22Rv1 (cell line): ENCODE results near the gene PRR20G.
"Not testable (repeated sequence)": the region's sequence is repeated elsewhere in the genome, so short reads cannot be mapped to it uniquely, and the experiment has no call there.

Experiments
- ZFX ChIP-seq: fragments of 450-650 bp; IDR thresholded peaks from 2 replicates; pipeline ENCODE4 v1.6.1; 2017; ENCODE audit warnings: antibody characterized with exemption, borderline replicate concordance
- TF ChIP-seq, protein P1 (sequence below): fragments of 450-650 bp; IDR thresholded peaks from 2 replicates; pipeline ENCODE4 v1.5.1; 2017; ENCODE audit warnings: mild to moderate bottlenecking

DNA sequence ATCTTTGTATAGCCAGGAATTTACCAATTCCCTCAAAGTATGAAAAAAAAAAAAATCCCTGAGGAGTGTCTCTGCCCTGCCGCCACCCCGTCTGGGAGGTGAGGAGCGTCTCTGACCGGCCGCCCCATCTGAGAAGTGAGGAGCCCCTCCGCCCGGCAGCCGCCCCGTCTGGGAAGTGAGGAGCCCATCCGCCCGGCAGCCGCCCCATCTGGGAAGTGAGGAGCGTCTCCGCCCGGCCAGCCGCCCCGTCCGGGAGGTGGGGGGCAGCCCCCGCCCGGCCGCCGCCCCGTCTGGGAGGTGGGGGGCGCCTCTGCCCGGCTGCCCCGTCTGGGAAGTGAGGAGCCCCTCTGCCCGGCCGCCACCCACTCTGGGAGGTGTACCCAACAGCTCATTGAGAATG, 21.0 kb upstream of the PRR20G start:
- TF ChIP-seq, protein P1, sequence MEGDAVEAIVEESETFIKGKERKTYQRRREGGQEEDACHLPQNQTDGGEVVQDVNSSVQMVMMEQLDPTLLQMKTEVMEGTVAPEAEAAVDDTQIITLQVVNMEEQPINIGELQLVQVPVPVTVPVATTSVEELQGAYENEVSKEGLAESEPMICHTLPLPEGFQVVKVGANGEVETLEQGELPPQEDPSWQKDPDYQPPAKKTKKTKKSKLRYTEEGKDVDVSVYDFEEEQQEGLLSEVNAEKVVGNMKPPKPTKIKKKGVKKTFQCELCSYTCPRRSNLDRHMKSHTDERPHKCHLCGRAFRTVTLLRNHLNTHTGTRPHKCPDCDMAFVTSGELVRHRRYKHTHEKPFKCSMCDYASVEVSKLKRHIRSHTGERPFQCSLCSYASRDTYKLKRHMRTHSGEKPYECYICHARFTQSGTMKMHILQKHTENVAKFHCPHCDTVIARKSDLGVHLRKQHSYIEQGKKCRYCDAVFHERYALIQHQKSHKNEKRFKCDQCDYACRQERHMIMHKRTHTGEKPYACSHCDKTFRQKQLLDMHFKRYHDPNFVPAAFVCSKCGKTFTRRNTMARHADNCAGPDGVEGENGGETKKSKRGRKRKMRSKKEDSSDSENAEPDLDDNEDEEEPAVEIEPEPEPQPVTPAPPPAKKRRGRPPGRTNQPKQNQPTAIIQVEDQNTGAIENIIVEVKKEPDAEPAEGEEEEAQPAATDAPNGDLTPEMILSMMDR = not testable (repeated sequence)
- not testable (repeated sequence) for TF ChIP-seq ZFX
